Immature natural killer cell (primary cell): ENCODE measurements around the gene LIPC. TPM values are rescaled to one million over a fixed set of nuclear protein-coding genes. Genes with fewer than 3 reads are reported as not detected.

ENCODE experiments used
- DNase-seq, 3 donors: peaks; one replicate each; pipeline ENCODE4 v3.0.0; 2022; ENCODE audit warnings: mixed read lengths in 1 of 3
- H3K27ac Mint-ChIP-seq, 6 donors: one replicate each; pipeline ENCODE4 v1.8.0; 2020; ENCODE audit warnings: mixed read lengths in 6 of 6, mild to moderate bottlenecking in 5 of 6, inconsistent platforms in 4 of 6, moderate library complexity in 3 of 6
- H3K27me3 Mint-ChIP-seq, 3 donors: one replicate each; pipeline ENCODE4 v1.8.0; 2020 to 2021; ENCODE audit warnings: low read depth in 3 of 3, mild to moderate bottlenecking in 3 of 3, mixed read lengths in 3 of 3, moderate library complexity in 3 of 3, inconsistent platforms in 1 of 3
- H3K36me3 Mint-ChIP-seq, 3 donors: one replicate each; pipeline ENCODE4 v1.8.0; 2020; ENCODE audit warnings: mixed read lengths in 3 of 3, inconsistent platforms in 2 of 3, mild to moderate bottlenecking in 2 of 3
- H3K4me1 Mint-ChIP-seq, 2 donors: one replicate each; pipeline ENCODE4 v1.8.0; 2020; ENCODE audit warnings: inconsistent platforms in 2 of 2, mild to moderate bottlenecking in 2 of 2, mixed read lengths in 2 of 2, moderate library complexity in 1 of 2
- H3K4me3 Mint-ChIP-seq, 5 donors: one replicate each; pipeline ENCODE4 v1.8.0; 2020; ENCODE audit warnings: mild to moderate bottlenecking in 5 of 5, mixed read lengths in 5 of 5, inconsistent platforms in 3 of 5, moderate library complexity in 3 of 5
- H3K9me3 Mint-ChIP-seq, 6 donors: one replicate each; pipeline ENCODE4 v1.8.0; 2020; ENCODE audit warnings: mild to moderate bottlenecking in 6 of 6, mixed read lengths in 6 of 6, inconsistent platforms in 4 of 6, moderate library complexity in 3 of 6
- polyA plus RNA-seq, 3 donors: library from polyadenylated mRNA; unstranded; fragments of 300-500 nt; fragmentation: Illumina TruSeq; gene quantifications; one replicate each; pipeline ENCODE4 v1.2.3, GENCODE V29; 2021

Gene LIPC
- polyA plus RNA-seq, 3 donors from 2014 or later: 2.4 to 6.8 (median 2.8) TPM

DNA sequence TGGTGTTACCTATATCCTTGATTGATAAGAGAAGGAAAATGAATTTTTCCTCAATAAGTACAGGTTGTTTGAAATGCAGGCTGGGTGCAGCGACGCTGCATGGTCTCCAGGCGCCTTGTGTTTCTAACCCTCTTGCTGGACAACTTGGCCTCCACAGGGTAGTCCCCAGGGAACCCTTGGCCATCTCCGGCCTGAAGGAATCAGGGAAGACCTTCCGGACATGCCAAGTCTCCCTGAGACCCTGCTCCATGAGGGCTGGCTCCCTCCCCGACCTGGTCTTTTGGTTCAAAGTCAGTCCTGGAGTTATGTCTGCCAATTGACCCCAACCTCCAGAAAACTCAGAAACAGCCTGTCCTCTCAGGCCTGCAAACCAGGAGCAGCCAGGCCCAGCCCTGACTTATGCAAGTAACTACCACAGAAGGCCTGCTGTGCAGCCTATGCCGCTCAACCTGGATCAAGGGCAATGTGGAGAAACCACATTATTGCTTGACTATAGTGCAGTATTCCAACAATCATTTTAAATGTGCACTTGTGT lies 98.3 kb downstream of the LIPC start:
- no peak overlapping the region for H3K4me3 Mint-ChIP-seq
- peaks cover 0 to 7% (median 0%) of the 10 kb centered on the region in 3 donors for H3K36me3 Mint-ChIP-seq
- peak overlapping the region in 1 of 6 donors; percentile 14 for H3K27ac Mint-ChIP-seq
- peaks cover 0 to 7% (median 0%) of the 10 kb centered on the region in 3 donors for H3K27me3 Mint-ChIP-seq
- no peaks in the 10 kb centered on the region for H3K4me1 Mint-ChIP-seq
- H3K9me3 Mint-ChIP-seq: no peaks in the 10 kb centered on the region
- no peak for DNase-seq

DNA sequence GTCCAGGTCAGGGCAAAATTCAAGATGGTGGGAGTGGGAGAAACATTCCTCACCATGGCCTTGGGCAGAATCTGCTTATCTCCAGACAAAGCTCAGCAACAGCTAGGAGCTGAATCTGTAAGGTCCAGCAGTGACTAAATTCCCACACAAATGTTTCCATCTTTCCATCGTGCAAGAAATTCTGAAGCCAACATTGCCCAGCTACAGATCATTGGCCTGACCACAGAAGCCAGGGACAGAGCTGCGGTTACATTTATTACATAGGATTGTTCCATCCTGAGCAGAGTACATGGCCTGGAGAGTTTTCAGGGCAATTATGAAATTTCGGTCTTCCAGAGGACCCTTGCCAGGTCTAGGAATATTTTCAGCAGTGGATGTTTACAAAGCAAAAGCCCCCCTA lies 100.3 kb downstream of the LIPC start:
- Mint-ChIP-seq H3K4me1 (no peaks in the 10 kb centered on the region), H3K27ac (no peak overlapping the region), H3K4me3 (no peak overlapping the region), H3K36me3 (peaks cover 0 to 3% (median 0%) of the 10 kb centered on the region in 3 donors), H3K9me3 (no peaks in the 10 kb centered on the region), H3K27me3 (peaks cover 0 to 7% (median 2%) of the 10 kb centered on the region in 3 donors)
- no peak for DNase-seq

DNA sequence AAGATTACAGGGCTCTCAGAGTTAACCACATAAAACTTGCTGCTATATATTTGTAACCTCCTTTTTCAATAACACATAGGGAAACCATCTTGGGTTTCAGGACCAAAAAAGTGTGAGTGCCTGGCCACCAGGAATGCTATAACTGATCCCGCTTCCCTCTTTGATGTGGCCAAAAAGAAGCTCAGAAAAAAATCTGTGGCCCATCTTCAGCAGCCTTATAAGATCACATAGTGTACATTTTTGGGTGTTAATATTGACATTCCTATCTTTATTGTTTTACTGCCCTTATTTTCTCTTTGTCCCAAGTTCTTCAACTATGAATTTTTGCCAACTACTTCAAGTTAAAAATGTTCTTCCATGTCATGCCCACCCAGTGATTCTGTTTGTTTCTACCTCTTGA lies 102.8 kb downstream of the LIPC start:
- Mint-ChIP-seq H3K27ac (peak overlapping the region in 1 of 6 donors; percentile 4), H3K4me1 (no peaks in the 10 kb centered on the region), H3K4me3 (no peak overlapping the region), H3K27me3 (peaks cover 1 to 7% (median 4%) of the 10 kb centered on the region in 3 donors), H3K9me3 (no peaks in the 10 kb centered on the region), H3K36me3 (peaks cover 0 to 3% (median 3%) of the 10 kb centered on the region in 3 donors)
- DNase-seq: no peak

DNA sequence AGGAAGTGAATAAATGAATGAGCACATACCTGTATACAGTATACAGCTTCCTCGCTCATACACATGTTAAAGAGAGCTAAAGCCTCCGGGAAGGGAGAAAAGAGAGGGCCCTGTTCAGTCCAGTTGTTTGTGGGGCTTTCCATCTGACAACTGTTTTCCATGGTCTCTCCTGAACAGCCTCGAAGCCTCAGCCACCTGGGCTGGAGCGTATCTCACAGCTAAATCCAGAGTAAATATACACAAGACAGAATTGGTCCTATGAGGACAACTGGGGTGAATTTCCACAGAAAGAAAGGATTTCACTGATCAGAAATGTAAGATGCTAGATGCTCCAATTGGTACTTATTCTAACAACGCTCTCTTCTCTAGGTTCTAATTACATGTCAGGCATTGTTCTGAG lies 103.5 kb downstream of the LIPC start:
- peaks cover 0 to 3% (median 3%) of the 10 kb centered on the region in 3 donors for H3K36me3 Mint-ChIP-seq
- H3K27me3 Mint-ChIP-seq: peaks cover 1 to 5% (median 4%) of the 10 kb centered on the region in 3 donors
- H3K4me1 Mint-ChIP-seq: no peaks in the 10 kb centered on the region
- DNase-seq: no peak
- H3K9me3 Mint-ChIP-seq: no peaks in the 10 kb centered on the region
- H3K27ac Mint-ChIP-seq: peak overlapping the region in 1 of 6 donors; percentile 54
- H3K4me3 Mint-ChIP-seq: no peak overlapping the region

DNA sequence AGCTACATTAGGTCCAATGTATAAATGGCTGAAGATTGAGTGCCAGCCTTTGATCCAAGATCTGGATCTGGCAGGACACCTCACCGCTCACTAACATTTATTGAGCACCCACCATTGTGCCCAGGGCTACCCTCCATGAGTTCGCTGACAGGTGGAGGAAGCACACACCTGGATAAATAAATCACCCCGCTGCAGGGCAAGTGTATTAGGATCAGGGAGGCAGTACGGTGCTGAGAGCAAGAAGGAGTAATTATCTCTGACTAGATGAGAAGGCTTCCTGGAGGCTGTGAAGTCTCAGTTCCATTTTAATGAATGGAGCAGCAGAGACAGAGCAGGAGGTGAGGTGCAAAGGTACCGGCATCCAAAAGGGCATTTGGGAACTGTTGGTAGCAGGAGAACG lies 104.1 kb downstream of the LIPC start:
- no peak for DNase-seq
- H3K36me3 Mint-ChIP-seq: peaks cover 0 to 3% (median 3%) of the 10 kb centered on the region in 3 donors
- no peaks in the 10 kb centered on the region for H3K9me3 Mint-ChIP-seq
- no peak overlapping the region for H3K4me3 Mint-ChIP-seq
- no peak overlapping the region for H3K27ac Mint-ChIP-seq
- peaks cover 1 to 6% (median 4%) of the 10 kb centered on the region in 3 donors for H3K27me3 Mint-ChIP-seq
- H3K4me1 Mint-ChIP-seq: no peaks in the 10 kb centered on the region

DNA sequence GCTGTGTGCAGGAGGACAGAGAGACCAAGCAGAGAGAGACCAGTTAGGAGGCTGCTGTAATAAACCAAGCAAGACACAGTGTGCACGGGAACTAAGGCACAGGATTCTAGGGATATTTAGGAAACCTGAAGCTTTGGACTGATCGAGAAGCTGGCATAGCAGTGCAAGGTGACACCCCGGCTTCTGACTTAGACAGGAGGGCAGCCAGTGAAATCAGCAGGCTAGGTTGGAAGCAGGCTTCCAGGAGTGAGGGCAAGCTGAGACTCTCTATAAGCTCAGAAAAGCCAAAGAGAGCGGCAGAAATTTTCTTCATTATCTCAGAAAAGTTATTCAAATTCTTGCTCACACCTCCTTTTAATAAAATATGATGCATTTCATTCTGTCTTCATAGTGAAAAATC lies 104.6 kb downstream of the LIPC start:
- peaks cover 0 to 3% (median 3%) of the 10 kb centered on the region in 3 donors for H3K36me3 Mint-ChIP-seq
- H3K4me3 Mint-ChIP-seq: no peak overlapping the region
- H3K27me3 Mint-ChIP-seq: peaks cover 1 to 6% (median 4%) of the 10 kb centered on the region in 3 donors
- H3K9me3 Mint-ChIP-seq: no peaks in the 10 kb centered on the region
- no peak overlapping the region for H3K27ac Mint-ChIP-seq
- no peaks in the 10 kb centered on the region for H3K4me1 Mint-ChIP-seq
- DNase-seq: no peak

DNA sequence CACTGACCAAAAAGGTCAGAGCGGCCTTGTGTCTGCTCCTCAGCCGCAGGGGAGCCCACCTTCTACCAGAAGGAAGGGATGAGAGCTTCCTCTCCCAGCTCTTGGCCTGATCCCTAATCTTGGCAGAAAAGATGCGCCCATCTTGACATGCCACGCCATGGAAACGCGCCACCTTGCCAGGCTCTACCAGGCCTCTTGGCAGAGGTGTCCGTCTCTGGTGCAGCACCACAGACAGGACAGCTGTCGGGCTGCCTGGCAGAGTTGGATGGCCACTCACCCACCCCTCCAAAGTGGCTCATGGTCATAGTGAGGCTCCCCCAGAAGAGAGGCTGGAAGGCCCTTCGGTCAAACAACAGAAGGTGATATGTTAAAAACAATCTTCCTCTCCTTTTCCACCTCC lies 105.2 kb downstream of the LIPC start:
- H3K36me3 Mint-ChIP-seq: peaks cover 0 to 3% (median 3%) of the 10 kb centered on the region in 3 donors
- no peaks in the 10 kb centered on the region for H3K9me3 Mint-ChIP-seq
- no peak for DNase-seq
- no peak overlapping the region for H3K27ac Mint-ChIP-seq
- peaks cover 1 to 6% (median 4%) of the 10 kb centered on the region in 3 donors for H3K27me3 Mint-ChIP-seq
- peaks cover 0 to under 1% of the 10 kb centered on the region in 2 donors for H3K4me1 Mint-ChIP-seq
- no peak overlapping the region for H3K4me3 Mint-ChIP-seq

DNA sequence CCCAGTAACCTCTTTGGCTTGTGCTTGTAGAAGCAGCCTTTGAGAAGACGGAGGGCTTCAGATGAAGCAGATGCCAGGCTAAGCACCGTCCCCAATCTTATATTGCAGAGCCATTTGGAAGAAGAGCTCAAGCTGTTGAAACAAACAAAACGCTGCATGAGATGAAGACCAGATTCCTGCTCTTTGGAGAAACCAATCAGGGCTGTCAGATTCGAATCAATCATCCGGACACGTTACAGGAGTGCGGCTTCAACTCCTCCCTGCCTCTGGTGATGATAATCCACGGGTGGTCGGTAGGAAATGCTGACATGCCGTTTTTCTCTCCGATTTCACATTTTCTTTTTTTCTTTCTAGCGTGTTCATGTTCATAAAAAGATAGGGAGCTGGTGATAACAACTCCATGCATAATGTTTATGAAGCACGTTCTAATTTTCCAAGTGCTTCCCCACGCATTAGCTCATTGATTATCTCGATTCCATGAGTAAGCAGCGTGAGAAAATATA lies 106.5 kb downstream of the LIPC start:
- H3K9me3 Mint-ChIP-seq: no peaks in the 10 kb centered on the region
- DNase-seq: no peak
- peaks cover 0 to 6% of the 10 kb centered on the region in 2 donors for H3K4me1 Mint-ChIP-seq
- peaks cover 1 to 6% (median 4%) of the 10 kb centered on the region in 3 donors for H3K27me3 Mint-ChIP-seq
- H3K27ac Mint-ChIP-seq: no peak overlapping the region
- no peak overlapping the region for H3K4me3 Mint-ChIP-seq
- H3K36me3 Mint-ChIP-seq: peaks cover 0 to 3% (median 3%) of the 10 kb centered on the region in 3 donors

DNA sequence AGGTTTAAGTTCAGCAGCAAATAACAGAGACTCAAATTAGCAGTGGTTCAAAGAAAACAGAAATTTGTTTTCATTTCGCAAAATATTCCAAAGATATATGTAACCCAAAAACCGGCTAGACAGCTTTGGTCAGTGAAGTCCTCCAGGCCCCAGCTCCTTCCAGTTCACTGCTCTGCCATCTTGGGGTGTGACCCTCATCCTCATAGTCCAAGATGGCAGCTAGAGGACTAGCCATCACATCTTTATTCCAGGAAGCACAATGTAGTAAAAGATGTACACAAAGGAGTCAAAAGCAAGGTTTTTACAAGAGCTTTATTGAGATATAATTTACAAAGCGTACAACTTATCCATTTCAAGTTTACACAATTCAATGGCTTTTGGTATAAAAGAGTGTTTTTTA lies 107.1 kb downstream of the LIPC start:
- Mint-ChIP-seq H3K36me3 (peaks cover 0 to 3% (median 3%) of the 10 kb centered on the region in 3 donors), H3K27me3 (peaks cover 1 to 6% (median 4%) of the 10 kb centered on the region in 3 donors), H3K9me3 (no peaks in the 10 kb centered on the region), H3K27ac (peak overlapping the region in 1 of 6 donors; percentile 19), H3K4me1 (peaks cover 0 to 8% of the 10 kb centered on the region in 2 donors), H3K4me3 (no peak overlapping the region)
- DNase-seq: no peak

DNA sequence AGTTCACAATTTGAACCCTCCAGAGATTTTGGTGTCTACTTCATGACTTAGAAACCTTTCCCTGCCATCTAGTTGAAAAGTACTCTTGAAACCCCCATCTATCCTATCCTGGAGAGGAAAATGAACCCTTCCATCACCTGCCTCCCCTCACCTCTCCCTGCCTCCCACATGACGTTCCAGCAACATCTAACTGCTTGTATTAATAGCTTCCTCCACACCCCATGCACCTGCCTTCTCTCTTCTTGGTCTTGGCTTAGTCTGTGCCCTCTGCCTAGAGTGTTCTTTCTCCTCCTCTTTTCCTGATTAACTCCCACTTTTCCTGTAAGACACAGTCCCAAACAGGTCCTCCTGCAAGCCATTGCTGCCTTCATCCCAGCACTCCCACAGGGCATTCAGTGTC lies 107.8 kb downstream of the LIPC start:
- Mint-ChIP-seq H3K27me3 (peaks cover 1 to 5% (median 4%) of the 10 kb centered on the region in 3 donors), H3K27ac (no peak overlapping the region), H3K4me1 (peaks cover 2 to 14% of the 10 kb centered on the region in 2 donors), H3K9me3 (no peaks in the 10 kb centered on the region), H3K4me3 (no peak overlapping the region), H3K36me3 (peaks cover 0 to 3% (median 3%) of the 10 kb centered on the region in 3 donors)
- DNase-seq: no peak

DNA sequence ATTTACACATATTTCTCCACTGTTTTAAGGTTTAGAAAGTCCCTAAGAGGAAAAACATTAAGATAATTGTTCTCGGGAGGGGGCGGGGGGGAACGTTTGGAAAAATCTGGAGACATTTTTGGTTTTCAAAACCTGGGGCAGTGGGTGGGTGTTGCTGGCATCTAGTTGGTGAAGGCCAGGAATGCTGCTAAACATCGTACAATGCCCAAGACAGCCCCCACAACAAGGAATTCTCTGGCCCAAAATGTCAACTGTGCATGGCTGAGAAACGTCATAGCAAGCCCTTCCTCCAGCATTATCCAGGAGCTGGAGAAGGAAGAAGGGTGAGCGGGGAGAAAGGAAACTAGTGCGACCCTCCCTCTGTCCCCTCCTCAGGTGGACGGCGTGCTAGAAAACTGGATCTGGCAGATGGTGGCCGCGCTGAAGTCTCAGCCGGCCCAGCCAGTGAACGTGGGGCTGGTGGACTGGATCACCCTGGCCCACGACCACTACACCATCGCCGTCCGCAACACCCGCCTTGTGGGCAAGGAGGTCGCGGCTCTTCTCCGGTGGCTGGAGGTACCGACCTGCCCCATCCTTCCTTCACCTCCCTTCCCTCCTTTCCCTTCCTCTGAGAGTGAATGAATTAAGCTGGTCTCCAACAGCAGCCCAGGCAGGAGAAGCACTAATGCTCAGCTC lies 109.8 kb downstream of the LIPC start:
- Mint-ChIP-seq H3K4me3 (no peak overlapping the region), H3K27me3 (peaks cover 1 to 5% (median 2%) of the 10 kb centered on the region in 3 donors), H3K36me3 (peaks cover 0 to 3% (median 3%) of the 10 kb centered on the region in 3 donors), H3K9me3 (no peaks in the 10 kb centered on the region), H3K27ac (peak overlapping the region in 1 of 6 donors; percentile 24), H3K4me1 (peaks cover 22 to 34% of the 10 kb centered on the region in 2 donors)
- no peak for DNase-seq

DNA sequence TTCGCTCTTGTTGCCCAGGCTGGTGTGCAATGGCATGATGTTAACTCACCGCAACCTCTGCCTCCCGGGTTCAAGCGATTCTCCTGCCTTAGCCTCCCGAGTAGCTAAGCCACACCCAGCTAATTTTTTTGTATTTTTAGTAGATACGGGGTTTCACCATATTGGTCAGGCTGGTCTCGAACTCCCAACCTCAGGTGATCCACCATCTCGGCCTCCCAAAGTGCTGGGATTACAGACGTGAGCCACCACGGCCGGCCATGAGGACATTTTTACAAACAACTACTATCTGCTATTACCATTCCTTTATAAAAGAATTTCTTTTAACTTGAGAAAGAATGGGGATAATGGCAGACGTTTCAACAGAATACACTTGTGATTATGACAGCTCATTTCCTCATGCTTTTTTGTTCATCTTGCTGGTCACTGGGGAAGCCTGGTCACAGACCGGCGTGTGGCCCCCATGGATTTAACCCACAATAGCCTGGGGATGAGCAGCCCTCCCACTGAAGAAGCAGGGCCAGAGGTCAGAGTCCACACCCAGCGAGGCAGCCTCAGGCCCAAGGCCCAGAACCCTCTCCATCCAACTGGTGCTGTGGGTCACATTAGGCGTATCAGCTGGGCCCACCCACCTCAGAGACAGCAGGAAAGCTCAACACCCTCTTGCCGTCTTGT lies 112.0 kb downstream of the LIPC start:
- no peak for DNase-seq
- Mint-ChIP-seq H3K4me1 (peaks cover 29 to 43% of the 10 kb centered on the region in 2 donors), H3K27ac (peak overlapping the region in 2 of 6 donors; percentile 45 to 57), H3K4me3 (peak overlapping the region in 1 of 5 donors; percentile 29), H3K9me3 (no peaks in the 10 kb centered on the region), H3K27me3 (peaks cover 0 to 3% (median 0%) of the 10 kb centered on the region in 3 donors), H3K36me3 (no peaks in the 10 kb centered on the region)

DNA sequence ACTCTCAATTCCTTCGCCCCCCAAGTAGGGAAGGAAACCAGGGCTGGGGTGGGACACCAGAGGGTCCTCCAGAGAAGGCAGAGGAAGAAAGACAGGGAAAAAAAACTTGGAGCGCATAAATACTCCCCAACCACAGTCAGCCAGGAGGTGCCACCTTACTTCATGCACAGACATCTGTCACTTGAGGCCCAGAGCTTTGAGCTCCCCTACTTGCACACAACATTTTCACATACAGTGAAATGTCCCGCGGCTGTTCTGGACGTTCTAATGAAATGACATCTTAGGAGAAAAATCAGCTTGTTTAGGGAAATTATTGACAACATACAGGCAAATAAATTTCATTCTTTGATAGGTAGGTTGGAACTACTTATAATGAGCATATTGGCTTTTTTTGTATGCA lies 113.0 kb downstream of the LIPC start:
- no peak for DNase-seq
- Mint-ChIP-seq H3K9me3 (no peaks in the 10 kb centered on the region), H3K36me3 (no peaks in the 10 kb centered on the region), H3K27ac (peak overlapping the region; percentile 89 to 99 (median 95)), H3K4me1 (peaks cover 29 to 47% of the 10 kb centered on the region in 2 donors), H3K27me3 (peaks cover 0 to 5% (median 0%) of the 10 kb centered on the region in 3 donors), H3K4me3 (peak overlapping the region; percentile 65 to 86 (median 79))
